ENCODE results near the gene SSR1. TPM values are rescaled to one million over a fixed set of nuclear protein-coding genes. Genes with fewer than 3 reads are reported as not detected.

SSR1 gene
- total and polyA plus RNA-seq, 9 of the 15 experiments (the other 6 are each of a cell fraction or from before 2014, with no cell fraction given), result 87.7 to 220 (median 144) TPM

DNA sequence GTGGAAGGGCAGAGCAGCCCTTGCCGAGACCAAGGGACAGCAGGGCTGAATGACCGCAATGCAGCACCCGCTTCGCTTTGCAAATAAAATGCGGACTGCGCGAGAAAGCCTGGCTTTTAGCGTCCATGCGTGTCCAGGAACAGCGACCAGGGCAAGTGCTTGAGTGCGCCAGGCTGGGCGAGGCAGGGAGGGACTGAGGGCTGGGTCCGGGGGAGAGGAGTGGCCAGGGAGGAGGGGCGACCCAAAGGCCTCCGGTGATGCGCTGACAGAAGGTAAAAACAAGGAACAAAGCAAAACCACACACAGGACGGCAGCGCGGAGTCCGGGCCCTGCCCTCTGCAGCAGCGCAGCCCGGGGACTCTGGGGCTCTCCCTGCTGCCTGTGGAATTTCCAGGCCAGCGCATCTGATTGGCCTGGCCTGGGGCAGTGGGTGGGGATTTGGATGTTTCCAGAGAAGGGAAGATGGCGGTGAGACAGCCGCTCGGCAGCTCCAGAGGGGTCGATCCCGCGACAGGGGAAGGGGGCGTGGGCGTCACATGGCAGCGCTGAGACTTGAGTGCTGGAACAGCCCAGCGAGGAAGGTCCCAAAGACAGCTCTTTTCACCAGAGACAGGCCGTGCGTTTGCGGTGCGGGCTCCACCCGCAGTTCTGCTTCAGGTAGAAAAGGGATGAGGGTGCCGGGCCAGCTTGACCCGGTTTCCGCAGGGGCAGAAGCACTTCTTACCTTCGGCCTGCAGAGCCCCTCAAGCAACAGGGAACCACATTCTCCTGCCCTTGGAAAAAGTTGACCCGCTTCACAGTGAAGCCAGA, 51.8 kb downstream of the SSR1 start (continued):
- TF ChIP-seq ETV1 (tag; conservative IDR thresholded peaks at IDR 0.05; ENCODE audit: low read depth), result no peak
- TF ChIP-seq ZNF311 (CRISPR knock-in tag; IDR thresholded peaks at IDR 0.05), result no peak
- TF ChIP-seq ZNF512 (tag; IDR thresholded peaks at IDR 0.05), result no peak
- no peak for TF ChIP-seq ETS2 (tag; IDR thresholded peaks at IDR 0.05; ENCODE audit: borderline replicate concordance, poor library complexity, severe bottlenecking)
- TF ChIP-seq NKRF (IDR thresholded peaks at IDR 0.05; ENCODE audit: borderline replicate concordance), result no peak
- TF ChIP-seq TCF7L2 (IDR thresholded peaks at IDR 0.05; ENCODE audit: low read depth, low read length), result no peak
- TF ChIP-seq, protein P1, sequence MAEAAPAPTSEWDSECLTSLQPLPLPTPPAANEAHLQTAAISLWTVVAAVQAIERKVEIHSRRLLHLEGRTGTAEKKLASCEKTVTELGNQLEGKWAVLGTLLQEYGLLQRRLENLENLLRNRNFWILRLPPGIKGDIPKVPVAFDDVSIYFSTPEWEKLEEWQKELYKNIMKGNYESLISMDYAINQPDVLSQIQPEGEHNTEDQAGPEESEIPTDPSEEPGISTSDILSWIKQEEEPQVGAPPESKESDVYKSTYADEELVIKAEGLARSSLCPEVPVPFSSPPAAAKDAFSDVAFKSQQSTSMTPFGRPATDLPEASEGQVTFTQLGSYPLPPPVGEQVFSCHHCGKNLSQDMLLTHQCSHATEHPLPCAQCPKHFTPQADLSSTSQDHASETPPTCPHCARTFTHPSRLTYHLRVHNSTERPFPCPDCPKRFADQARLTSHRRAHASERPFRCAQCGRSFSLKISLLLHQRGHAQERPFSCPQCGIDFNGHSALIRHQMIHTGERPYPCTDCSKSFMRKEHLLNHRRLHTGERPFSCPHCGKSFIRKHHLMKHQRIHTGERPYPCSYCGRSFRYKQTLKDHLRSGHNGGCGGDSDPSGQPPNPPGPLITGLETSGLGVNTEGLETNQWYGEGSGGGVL (CRISPR knock-in tag; IDR thresholded peaks at IDR 0.05), result no peak
- TF ChIP-seq, protein P2, sequence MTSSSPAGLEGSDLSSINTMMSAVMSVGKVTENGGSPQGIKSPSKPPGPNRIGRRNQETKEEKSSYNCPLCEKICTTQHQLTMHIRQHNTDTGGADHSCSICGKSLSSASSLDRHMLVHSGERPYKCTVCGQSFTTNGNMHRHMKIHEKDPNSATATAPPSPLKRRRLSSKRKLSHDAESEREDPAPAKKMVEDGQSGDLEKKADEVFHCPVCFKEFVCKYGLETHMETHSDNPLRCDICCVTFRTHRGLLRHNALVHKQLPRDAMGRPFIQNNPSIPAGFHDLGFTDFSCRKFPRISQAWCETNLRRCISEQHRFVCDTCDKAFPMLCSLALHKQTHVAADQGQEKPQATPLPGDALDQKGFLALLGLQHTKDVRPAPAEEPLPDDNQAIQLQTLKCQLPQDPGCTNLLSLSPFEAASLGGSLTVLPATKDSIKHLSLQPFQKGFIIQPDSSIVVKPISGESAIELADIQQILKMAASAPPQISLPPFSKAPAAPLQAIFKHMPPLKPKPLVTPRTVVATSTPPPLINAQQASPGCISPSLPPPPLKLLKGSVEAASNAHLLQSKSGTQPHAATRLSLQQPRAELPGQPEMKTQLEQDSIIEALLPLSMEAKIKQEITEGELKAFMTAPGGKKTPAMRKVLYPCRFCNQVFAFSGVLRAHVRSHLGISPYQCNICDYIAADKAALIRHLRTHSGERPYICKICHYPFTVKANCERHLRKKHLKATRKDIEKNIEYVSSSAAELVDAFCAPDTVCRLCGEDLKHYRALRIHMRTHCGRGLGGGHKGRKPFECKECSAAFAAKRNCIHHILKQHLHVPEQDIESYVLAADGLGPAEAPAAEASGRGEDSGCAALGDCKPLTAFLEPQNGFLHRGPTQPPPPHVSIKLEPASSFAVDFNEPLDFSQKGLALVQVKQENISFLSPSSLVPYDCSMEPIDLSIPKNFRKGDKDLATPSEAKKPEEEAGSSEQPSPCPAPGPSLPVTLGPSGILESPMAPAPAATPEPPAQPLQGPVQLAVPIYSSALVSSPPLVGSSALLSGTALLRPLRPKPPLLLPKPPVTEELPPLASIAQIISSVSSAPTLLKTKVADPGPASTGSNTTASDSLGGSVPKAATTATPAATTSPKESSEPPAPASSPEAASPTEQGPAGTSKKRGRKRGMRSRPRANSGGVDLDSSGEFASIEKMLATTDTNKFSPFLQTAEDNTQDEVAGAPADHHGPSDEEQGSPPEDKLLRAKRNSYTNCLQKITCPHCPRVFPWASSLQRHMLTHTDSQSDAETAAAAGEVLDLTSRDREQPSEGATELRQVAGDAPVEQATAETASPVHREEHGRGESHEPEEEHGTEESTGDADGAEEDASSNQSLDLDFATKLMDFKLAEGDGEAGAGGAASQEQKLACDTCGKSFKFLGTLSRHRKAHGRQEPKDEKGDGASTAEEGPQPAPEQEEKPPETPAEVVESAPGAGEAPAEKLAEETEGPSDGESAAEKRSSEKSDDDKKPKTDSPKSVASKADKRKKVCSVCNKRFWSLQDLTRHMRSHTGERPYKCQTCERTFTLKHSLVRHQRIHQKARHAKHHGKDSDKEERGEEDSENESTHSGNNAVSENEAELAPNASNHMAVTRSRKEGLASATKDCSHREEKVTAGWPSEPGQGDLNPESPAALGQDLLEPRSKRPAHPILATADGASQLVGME (CRISPR knock-in tag; IDR thresholded peaks at IDR 0.05), result no peak
- TF ChIP-seq EWSR1 (IDR thresholded peaks at IDR 0.05; ENCODE audit: borderline replicate concordance, low read depth, partially characterized antibody), result no peak
- 0 out of 4 replicates have a peak, but pooled peaks of 1 of the 2 experiments have one; percentile 34 for TF ChIP-seq TEAD1 (CRISPR knock-in tag; IDR thresholded peaks at IDR 0.05)
- TF ChIP-seq TCF3 (CRISPR knock-in tag; IDR thresholded peaks at IDR 0.05), result no peak
- peak; percentile 54; the same call in 1 of the 2 replicates for TF ChIP-seq TAF7 (tag; IDR thresholded peaks at IDR 0.05)
- no peak for TF ChIP-seq ZNF384 (IDR thresholded peaks at IDR 0.05; ENCODE audit: low read depth, low read length)
